ENCODE data around the gene C22orf15.

DNA sequence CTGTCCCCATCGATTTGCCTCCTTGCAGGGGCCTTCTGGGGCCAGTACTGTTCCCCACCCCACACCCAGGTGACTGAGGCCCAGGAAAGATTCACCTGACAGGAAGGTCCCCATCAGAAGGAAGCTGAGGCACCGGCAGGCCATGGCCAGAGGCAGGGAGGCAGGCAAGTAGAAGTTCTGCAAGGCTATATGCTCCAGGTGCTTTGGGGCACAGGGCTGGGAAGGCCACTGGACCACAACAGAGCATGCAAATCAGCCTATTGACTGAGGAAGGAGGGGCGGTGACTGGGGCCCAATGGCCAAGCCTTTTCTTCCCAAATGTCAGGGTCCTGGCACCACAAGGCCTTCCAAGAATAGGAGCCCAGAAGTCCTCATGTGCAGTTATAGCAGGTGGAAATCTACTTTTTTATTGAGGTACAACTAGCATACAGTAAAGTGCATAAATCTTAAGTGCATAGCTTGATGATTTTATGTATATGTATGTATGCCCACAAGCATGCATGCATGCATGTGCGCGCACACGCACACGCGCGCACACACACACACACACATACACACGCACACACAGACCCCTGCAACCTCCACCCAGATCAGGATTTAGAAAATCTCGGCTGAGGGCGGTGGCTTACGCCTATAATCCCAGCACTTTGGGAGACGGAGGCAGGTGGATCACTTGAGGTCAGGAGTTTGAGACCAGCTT is 8.4 kb upstream of the C22orf15 start, which contains the start of gene VPREB3:
- TF ChIP-seq CTCF (IDR thresholded peaks at IDR 0.05 in 2 of 3, conservative IDR thresholded peaks at IDR 0.05 in 1 of 3; ENCODE audit: borderline replicate concordance in 1 of 3, insufficient read depth in 1 of 3, low read depth in 2 of 3, low read length in 2 of 3) (no peak), POLR2A (IDR thresholded peaks at IDR 0.05; ENCODE audit: borderline replicate concordance, extremely low read depth, insufficient read depth, insufficient read length) (no peak), ELF1 (IDR thresholded peaks at IDR 0.05; ENCODE audit: borderline replicate concordance, low read depth) (no peak), POLR2AphosphoS5 (IDR thresholded peaks at IDR 0.05; ENCODE audit: low read depth, low read length) (no peak), JUND (IDR thresholded peaks at IDR 0.05) (no peak), YY1 (IDR thresholded peaks at IDR 0.05; ENCODE audit: extremely low read depth, insufficient replicate concordance, low read depth, low read length) (no peak), ATF3 (IDR thresholded peaks at IDR 0.05) (no peak), EZH2phosphoT487 (IDR thresholded peaks at IDR 0.05; ENCODE audit: borderline replicate concordance) (no peak), SRF (IDR thresholded peaks at IDR 0.05; ENCODE audit: low read depth) (no peak), ZNF274 (IDR thresholded peaks at IDR 0.05; ENCODE audit: low read depth, low read length) (no peak)
